CD8-positive, alpha-beta memory T cell (primary cell): ENCODE data around the gene CES3. TPM values are rescaled to one million over a fixed set of nuclear protein-coding genes. Genes with fewer than 3 reads are reported as not detected.
A peak's percentile ranks its signal among the peaks of the same experiment; 100 is the strongest.
"Not testable (repeated sequence)": the region's sequence is repeated elsewhere in the genome, so short reads cannot be mapped to it uniquely, and the experiment has no call there.

Experiments used
- CTCF ChIA-PET: fragments of 350-600 bp; sonication (Branson Sonifier 250); formaldehyde crosslinking; loops from one replicate; lab custom pipeline; 2021; ENCODE audit warnings: antibody characterized with exemption; lab: Charles Lee
- POLR2A ChIA-PET: fragments of 350-600 bp; sonication (Branson Sonifier 250); formaldehyde crosslinking; loops from one replicate; lab custom pipeline; 2021; ENCODE audit warnings: antibody characterized with exemption; lab: Charles Lee
- DNase-seq, 5 donors: peaks; one replicate each; pipeline versions ENCODE4 v3.0.0 to v3.0.0-alpha.2; 2020 to 2022; ENCODE audit warnings: mixed read lengths in 1 of 5
- H3K27ac ChIP-seq: one replicate; pipeline ENCODE4 v1.7.0; 2013; ENCODE audit warnings: low read depth, mild to moderate bottlenecking, low read length, moderate library complexity
- H3K27me3 ChIP-seq: 2 replicates; pipeline ENCODE4 v1.7.0; 2013; ENCODE audit warnings: low read length, mild to moderate bottlenecking; ENCODE audit not compliant: insufficient read depth, poor library complexity, severe bottlenecking
- H3K36me3 ChIP-seq: 2 replicates; pipeline ENCODE4 v1.7.0; 2013; ENCODE audit warnings: mild to moderate bottlenecking, low read length, moderate library complexity; ENCODE audit not compliant: insufficient read depth
- H3K4me1 ChIP-seq: 2 replicates; pipeline ENCODE4 v1.7.0; 2013; ENCODE audit warnings: mild to moderate bottlenecking, low read length, moderate library complexity; ENCODE audit not compliant: insufficient read depth
- H3K4me3 ChIP-seq: 2 replicates; pipeline ENCODE4 v1.7.0; 2013; ENCODE audit warnings: mild to moderate bottlenecking, low read length
- H3K9me3 ChIP-seq: 2 replicates; pipeline ENCODE4 v1.7.0; 2013; ENCODE audit warnings: mild to moderate bottlenecking, low read length
- H3K27ac Mint-ChIP-seq, 8 donors: one replicate each; pipeline ENCODE4 v1.8.0; 2020 to 2021; ENCODE audit warnings: mixed read lengths in 8 of 8, mild to moderate bottlenecking in 6 of 8, inconsistent platforms in 3 of 8, moderate library complexity in 3 of 8
- H3K27me3 Mint-ChIP-seq, 2 donors: one replicate each; pipeline ENCODE4 v1.8.0; 2020 to 2021; ENCODE audit warnings: mixed read lengths in 2 of 2, mild to moderate bottlenecking in 1 of 2, moderate library complexity in 1 of 2
- H3K36me3 Mint-ChIP-seq, 3 donors: one replicate each; pipeline ENCODE4 v1.8.0; 2020 to 2021; ENCODE audit warnings: mixed read lengths in 3 of 3, inconsistent platforms in 1 of 3, mild to moderate bottlenecking in 1 of 3
- H3K4me1 Mint-ChIP-seq, 3 donors: one replicate each; pipeline ENCODE4 v1.8.0; 2020 to 2021; ENCODE audit warnings: mixed read lengths in 3 of 3, inconsistent platforms in 1 of 3, mild to moderate bottlenecking in 1 of 3
- H3K4me3 Mint-ChIP-seq, 7 donors: one replicate each; pipeline ENCODE4 v1.8.0; 2020 to 2021; ENCODE audit warnings: mixed read lengths in 7 of 7, mild to moderate bottlenecking in 6 of 7, moderate library complexity in 4 of 7, inconsistent platforms in 2 of 7
- H3K9me3 Mint-ChIP-seq, 5 donors: one replicate each; pipeline ENCODE4 v1.8.0; 2020 to 2022; ENCODE audit warnings: mixed read lengths in 5 of 5, mild to moderate bottlenecking in 3 of 5, moderate library complexity in 2 of 5, inconsistent platforms in 1 of 5
- polyA plus RNA-seq: library from polyadenylated mRNA; unstranded; fragments of 300-500 nt; fragmentation: Illumina TruSeq; gene quantifications from one replicate; pipeline ENCODE4 v1.2.3, GENCODE V29; 2021
- total RNA-seq, 2 experiments: library from RNA; stranded (reverse); gene quantifications; one replicate each; pipeline ENCODE4 v1.2.3, GENCODE V29; 2021

Gene CES3
- total and polyA plus RNA-seq, 3 experiments from 2014 or later: 0.16 to 0.24 TPM; not detected in 1

DNA sequence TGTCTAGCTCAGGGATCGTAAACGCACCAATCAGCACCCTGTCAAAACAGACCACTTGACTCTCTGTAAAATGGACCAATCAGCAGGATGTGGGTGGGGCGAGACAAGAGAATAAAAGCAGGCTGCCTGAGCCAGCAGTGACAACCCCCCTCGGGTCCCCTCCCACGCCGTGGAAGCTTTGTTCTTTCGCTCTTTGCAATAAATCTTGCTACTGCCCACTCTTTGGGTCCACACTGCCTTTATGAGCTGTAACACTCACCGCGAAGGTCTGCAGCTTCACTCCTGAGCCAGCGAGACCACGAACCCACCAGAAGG is 13.8 kb downstream of the CES3 start:
- CTCF ChIA-PET: interaction anchor here (1.1 to 6.6 kb wide), 4 partner anchors 9 to 442 kb away, joined by 3 to 56 read pairs (median 8); partner anchors contain the start of genes B3GNT9 and ZDHHC1
- H3K27me3 Mint-ChIP-seq, H3K36me3 Mint-ChIP-seq, H3K4me1 ChIP-seq, H3K36me3 ChIP-seq, POLR2A ChIA-PET, H3K9me3 Mint-ChIP-seq, H3K27me3 ChIP-seq, H3K9me3 ChIP-seq, H3K27ac ChIP-seq: not testable (repeated sequence)
- Mint-ChIP-seq H3K4me3 (peak overlapping the region; percentile 70 to 89 (median 84)), H3K4me1 (peaks cover 7 to 16% (median 13%) of the 10 kb centered on the region in 3 donors), H3K27ac (peak overlapping the region in 4 of 8 donors; percentile 41 to 74 (median 58))
- H3K4me3 ChIP-seq: peak overlapping the region; percentile 37
- peak; percentile 16 to 63 (median 28) for DNase-seq

DNA sequence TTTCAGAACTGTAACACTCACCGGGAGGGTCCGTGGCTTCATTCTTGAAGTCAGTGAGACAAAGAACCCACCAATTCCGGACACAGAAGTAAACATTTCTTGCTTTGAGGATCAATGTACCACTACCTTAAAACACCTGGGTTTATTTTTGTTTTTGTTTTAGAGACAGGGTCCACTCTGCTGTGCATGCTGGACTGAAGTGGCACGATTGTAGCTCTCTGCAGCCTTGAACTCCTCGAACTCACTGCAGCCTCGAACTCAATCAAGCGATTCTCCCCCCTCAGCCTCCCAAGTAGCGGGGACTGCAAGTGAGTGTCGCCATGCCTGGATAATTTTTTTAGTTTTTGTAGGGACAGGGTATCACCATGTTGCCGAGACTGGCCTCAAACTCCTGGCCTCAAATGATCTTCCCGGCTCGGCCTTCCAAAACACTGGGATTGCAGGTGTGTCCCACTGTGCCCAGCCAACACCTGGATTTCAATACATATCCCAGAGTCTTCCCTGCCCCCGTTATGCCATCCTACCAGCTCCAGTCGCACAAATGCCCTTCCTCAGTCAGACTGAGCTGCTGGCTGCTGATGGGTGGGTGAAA is 14.3 kb downstream of the CES3 start:
- H3K4me3 Mint-ChIP-seq: peak overlapping the region; percentile 70 to 89 (median 84)
- H3K36me3 ChIP-seq: no peaks in the 10 kb centered on the region
- POLR2A ChIA-PET: interaction anchor here (0.5 kb wide), 1 partner anchor 178 kb away, joined by 8 read pairs; no protein-coding TSS in a partner anchor
- H3K27me3 Mint-ChIP-seq: peaks cover 2 to 5% of the 10 kb centered on the region in 2 donors
- no peak overlapping the region for H3K27ac ChIP-seq
- no peaks in the 10 kb centered on the region for H3K36me3 Mint-ChIP-seq
- peak overlapping the region in 3 of 8 donors; percentile 4 to 78 (median 61) for H3K27ac Mint-ChIP-seq
- CTCF ChIA-PET: interaction anchor here (1.0 to 6.6 kb wide), 7 partner anchors 9 to 441 kb away, joined by 3 to 56 read pairs (median 4); partner anchors contain the start of genes B3GNT9, FBXL8, TRADD and ZDHHC1
- H3K9me3 Mint-ChIP-seq: no peaks in the 10 kb centered on the region
- DNase-seq: no peak
- H3K4me1 Mint-ChIP-seq: peaks cover 7 to 16% (median 13%) of the 10 kb centered on the region in 3 donors
- H3K4me1 ChIP-seq: no peaks in the 10 kb centered on the region
- H3K27me3 ChIP-seq: no peaks in the 10 kb centered on the region
- H3K4me3 ChIP-seq: peak overlapping the region; percentile 37
- H3K9me3 ChIP-seq: no peaks in the 10 kb centered on the region

DNA sequence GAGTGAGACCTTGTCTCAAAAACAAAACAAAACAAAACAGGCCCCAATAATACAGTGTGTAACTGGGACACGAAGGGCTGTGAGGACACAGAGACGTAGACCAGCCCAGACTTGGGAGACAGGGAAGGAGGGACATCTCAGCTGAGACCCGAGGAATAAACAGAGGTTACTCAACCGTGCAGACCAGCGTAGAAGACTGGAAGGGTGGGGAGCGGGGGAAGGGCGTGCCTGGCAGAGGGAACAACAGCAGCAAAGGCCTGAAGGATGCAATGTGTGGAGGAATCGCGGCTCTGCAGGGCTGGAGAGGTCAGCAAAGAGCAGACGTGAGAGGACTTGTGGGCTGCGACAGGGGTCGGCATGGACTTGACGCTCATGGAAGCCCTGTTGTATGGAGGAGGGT is 15.7 kb downstream of the CES3 start:
- H3K27ac Mint-ChIP-seq: no peak overlapping the region
- no peaks in the 10 kb centered on the region for H3K4me1 ChIP-seq

DNA sequence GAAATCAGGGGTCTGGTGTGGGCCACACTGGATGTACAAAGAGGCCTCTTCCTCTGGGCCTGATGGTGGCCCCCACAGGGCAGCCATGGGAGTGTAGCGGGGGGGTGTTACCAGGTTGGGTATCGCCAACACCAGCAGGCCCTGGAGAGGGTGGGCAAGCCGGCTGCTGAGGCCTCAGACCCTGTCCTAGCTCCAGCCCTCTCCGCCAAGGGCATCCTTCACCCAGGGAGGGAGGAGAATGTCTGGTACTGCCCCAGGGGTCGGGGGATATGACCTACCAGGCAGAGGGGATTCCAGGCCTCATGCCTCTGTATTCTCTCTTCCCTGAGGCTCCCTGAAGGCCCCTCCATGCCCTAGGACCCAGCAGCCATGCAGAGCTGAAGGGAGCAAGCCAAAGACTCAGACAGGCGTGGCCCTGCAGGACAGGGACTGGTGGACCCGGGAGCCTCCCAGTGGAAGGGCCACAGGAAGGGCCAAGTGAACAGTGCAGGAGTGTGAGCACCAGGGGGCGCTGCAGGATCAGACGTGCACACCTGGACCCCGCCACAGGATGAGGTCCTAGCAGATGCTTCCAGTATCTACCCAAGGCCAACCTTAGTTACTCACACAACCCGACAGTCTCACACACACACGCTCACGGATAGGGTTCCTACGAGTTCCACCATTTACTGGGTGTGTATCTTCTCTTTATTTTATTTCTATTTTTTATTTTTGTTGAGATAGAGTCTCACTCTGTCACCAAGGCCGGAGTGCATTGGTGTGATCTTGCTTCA is 16.5 kb downstream of the CES3 start:
- peak overlapping the region in 1 of 8 donors; percentile 58 for H3K27ac Mint-ChIP-seq

More for the DNA sequence above, 15.7 kb downstream of the CES3 start:
- no peak overlapping the region for H3K4me3 ChIP-seq
- no peaks in the 10 kb centered on the region for H3K9me3 ChIP-seq
- DNase-seq: no peak
- ChIA-PET POLR2A (no interaction called here), CTCF (interaction anchor here (0.7 to 6.6 kb wide), 11 partner anchors 17 to 544 kb away, joined by 3 to 56 read pairs (median 4); partner anchors contain the start of genes B3GNT9, FBXL8 and TRADD)
- no peaks in the 10 kb centered on the region for H3K27me3 ChIP-seq
- no peaks in the 10 kb centered on the region for H3K36me3 Mint-ChIP-seq
- H3K27ac ChIP-seq: no peak overlapping the region
- peaks cover 7 to 16% (median 13%) of the 10 kb centered on the region in 3 donors for H3K4me1 Mint-ChIP-seq
- no peaks in the 10 kb centered on the region for H3K36me3 ChIP-seq
- no peaks in the 10 kb centered on the region for H3K9me3 Mint-ChIP-seq
- peak overlapping the region in 1 of 7 donors; percentile 75 for H3K4me3 Mint-ChIP-seq
- H3K27me3 Mint-ChIP-seq: peaks cover 2 to 5% of the 10 kb centered on the region in 2 donors

DNA sequence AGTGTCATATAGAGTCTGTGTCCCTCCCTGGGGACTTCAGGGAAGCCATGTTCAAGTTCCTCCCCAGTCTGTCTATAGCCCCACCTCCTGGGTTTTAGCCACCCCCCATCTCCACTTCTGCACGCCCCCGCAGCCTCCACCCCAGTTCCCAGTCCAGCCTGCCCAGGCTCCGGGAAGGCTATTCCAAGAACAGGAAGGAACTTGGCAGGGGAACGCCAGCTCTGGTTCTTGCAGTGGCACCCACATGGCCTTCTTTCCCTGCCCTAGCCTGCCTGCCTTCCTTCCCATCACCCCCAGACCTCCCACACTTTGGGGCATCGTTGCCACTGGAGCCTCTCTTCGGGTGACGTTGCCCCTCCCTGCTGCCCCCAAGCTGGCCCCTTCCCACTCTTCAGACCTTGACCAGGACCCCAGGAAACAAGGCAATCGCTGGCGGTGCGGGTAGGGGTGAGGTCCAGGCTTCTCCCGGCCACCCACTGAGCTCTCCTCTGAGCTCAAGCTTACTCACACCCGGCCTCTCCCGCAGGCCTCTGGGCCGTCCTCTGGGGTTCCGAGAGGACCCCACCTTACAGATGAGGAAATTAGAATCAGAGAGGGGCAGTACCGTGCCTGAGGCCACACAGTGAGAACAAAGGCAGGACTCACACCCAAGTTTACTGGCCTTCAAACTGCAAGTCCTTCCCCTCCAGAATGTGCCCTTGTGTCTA is 18.1 kb downstream of the CES3 start:
- Mint-ChIP-seq H3K27ac (peak overlapping the region in 1 of 8 donors; percentile 82), H3K9me3 (no peaks in the 10 kb centered on the region), H3K27me3 (peaks cover 2 to 5% of the 10 kb centered on the region in 2 donors), H3K4me3 (no peak overlapping the region), H3K4me1 (peaks cover 12 to 30% (median 26%) of the 10 kb centered on the region in 3 donors), H3K36me3 (no peaks in the 10 kb centered on the region)
- no peaks in the 10 kb centered on the region for H3K27me3 ChIP-seq
- ChIA-PET POLR2A (interaction anchor here (1.4 kb wide), 1 partner anchor 172 kb away, joined by 4 read pairs; no protein-coding TSS in a partner anchor), CTCF (interaction anchor here (1.0 to 6.6 kb wide), 8 partner anchors 15 to 206 kb away, joined by 3 to 56 read pairs (median 4); partner anchors contain the start of gene B3GNT9)
- peaks cover 9% of the 10 kb centered on the region for H3K4me1 ChIP-seq
- no peaks in the 10 kb centered on the region for H3K36me3 ChIP-seq
- H3K9me3 ChIP-seq: no peaks in the 10 kb centered on the region
- H3K27ac ChIP-seq: no peak overlapping the region
- DNase-seq: no peak
- H3K4me3 ChIP-seq: no peak overlapping the region

More for the DNA sequence above, 16.5 kb downstream of the CES3 start:
- DNase-seq: peak; percentile 75 to 89 (median 81)
- no peaks in the 10 kb centered on the region for H3K4me1 ChIP-seq
- H3K4me3 ChIP-seq: no peak overlapping the region
- no peaks in the 10 kb centered on the region for H3K36me3 ChIP-seq
- POLR2A ChIA-PET: no interaction called here
- H3K27ac ChIP-seq: no peak overlapping the region
- Mint-ChIP-seq H3K4me1 (peaks cover 7 to 22% (median 19%) of the 10 kb centered on the region in 3 donors), H3K9me3 (no peaks in the 10 kb centered on the region), H3K27me3 (peaks cover 2 to 5% of the 10 kb centered on the region in 2 donors), H3K4me3 (no peak overlapping the region), H3K36me3 (no peaks in the 10 kb centered on the region)
- no peaks in the 10 kb centered on the region for H3K9me3 ChIP-seq
- CTCF ChIA-PET: interaction anchor here (0.7 to 6.6 kb wide), 14 partner anchors 15 to 208 kb away, joined by 3 to 56 read pairs (median 4); partner anchors contain the start of gene B3GNT9
- no peaks in the 10 kb centered on the region for H3K27me3 ChIP-seq

DNA sequence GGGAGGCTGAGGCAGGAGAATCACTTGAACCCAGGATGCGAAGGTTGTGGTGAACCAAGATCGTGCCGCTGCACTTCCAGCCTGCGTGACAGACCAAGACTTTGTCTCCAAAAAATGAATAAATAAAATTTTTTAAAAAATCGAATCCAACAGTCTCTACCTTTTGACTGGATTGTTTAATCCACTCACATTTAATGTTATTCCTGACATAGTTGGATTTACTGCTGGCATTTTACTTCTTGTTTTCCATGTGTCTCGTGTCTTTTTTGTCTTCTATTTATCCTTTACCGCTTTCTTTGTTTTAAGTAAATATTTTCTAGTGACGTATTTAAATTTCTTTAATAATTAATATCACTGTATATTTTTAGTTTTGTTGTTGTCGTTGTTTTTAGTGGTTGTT is 22.0 kb downstream of the CES3 start:
- DNase-seq: no peak
- H3K4me3 Mint-ChIP-seq: no peak overlapping the region

DNA sequence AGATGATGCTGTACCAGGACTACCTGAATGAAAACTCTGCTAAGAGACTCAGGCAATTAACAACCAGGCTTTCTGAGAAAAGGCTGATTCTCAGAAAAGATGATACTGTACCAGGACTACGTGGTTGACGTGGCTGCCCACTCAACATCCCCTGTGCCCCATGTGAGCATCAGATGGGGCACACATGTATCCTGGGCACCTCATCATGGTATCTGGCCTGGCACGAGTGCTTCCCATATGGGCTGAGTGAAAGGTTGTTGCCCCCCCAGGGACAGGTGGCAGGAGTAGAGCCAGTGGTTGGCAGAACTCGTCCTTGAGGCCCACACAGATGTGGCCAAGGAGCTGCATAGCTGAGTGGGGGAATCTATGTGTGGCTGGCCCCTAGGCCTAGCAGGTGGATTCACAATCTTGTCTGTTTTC is 23.8 kb downstream of the CES3 start:
- Histone ChIP-seq H3K4me3 (no peak overlapping the region), H3K36me3 (no peaks in the 10 kb centered on the region), H3K4me1 (peaks cover 24% of the 10 kb centered on the region), H3K9me3 (no peaks in the 10 kb centered on the region), H3K27me3 (no peaks in the 10 kb centered on the region), H3K27ac (no peak overlapping the region)
- no peaks in the 10 kb centered on the region for H3K27me3 Mint-ChIP-seq
- no peak for DNase-seq
- POLR2A ChIA-PET: no interaction called here
- H3K27ac Mint-ChIP-seq: peak overlapping the region; percentile 35 to 93 (median 88)
- H3K9me3 Mint-ChIP-seq: no peaks in the 10 kb centered on the region
- H3K36me3 Mint-ChIP-seq: no peaks in the 10 kb centered on the region
- peaks cover 14 to 29% (median 26%) of the 10 kb centered on the region in 3 donors for H3K4me1 Mint-ChIP-seq
- H3K4me3 Mint-ChIP-seq: peak overlapping the region in 1 of 7 donors; percentile 23
- CTCF ChIA-PET: interaction anchor here (1.1 to 4.3 kb wide), 2 partner anchors 170 to 200 kb away, joined by 3 to 18 read pairs; no protein-coding TSS in a partner anchor

More for the DNA sequence above, 22.0 kb downstream of the CES3 start:
- H3K4me1 ChIP-seq: peaks cover 24% of the 10 kb centered on the region
- Mint-ChIP-seq H3K9me3 (no peaks in the 10 kb centered on the region), H3K27ac (no peak overlapping the region), H3K36me3 (no peaks in the 10 kb centered on the region), H3K4me1 (peaks cover 14 to 29% (median 26%) of the 10 kb centered on the region in 3 donors), H3K27me3 (no peaks in the 10 kb centered on the region)
- no peaks in the 10 kb centered on the region for H3K9me3 ChIP-seq
- no peaks in the 10 kb centered on the region for H3K36me3 ChIP-seq
- H3K27me3 ChIP-seq: no peaks in the 10 kb centered on the region
- H3K4me3 ChIP-seq: no peak overlapping the region
- POLR2A ChIA-PET: interaction anchor here (0.6 kb wide), 1 partner anchor 238 kb away, joined by 3 read pairs; no protein-coding TSS in a partner anchor
- CTCF ChIA-PET: interaction anchor here (1.0 to 4.3 kb wide), 3 partner anchors 22 to 202 kb away, joined by 3 to 18 read pairs (median 8); partner anchors contain the start of gene CES3
- no peak overlapping the region for H3K27ac ChIP-seq
